ENCODE data around the gene TCFL5.

DNA sequence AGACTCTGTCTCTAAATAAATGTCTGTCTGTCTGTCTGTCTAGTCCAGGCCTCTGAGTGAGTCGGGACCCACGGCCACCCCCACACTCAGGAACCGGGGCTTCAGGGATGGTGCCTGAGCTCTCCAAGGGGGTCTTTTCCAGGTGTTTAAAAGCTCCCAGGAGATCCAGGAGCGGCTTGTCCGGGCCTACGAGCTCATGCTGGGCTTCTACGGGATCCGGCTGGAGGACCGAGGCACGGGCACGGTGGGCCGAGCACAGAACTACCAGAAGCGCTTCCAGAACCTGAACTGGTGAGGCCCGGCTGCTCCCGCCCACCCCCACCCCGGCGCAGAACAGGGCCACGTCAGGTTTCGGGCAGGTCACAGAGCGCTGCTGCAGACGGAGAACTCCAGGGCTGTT, 50.3 kb downstream of the TCFL5 start:
- TF ChIP-seq EZH2 (IDR thresholded peaks at IDR 0.05; ENCODE audit: insufficient read depth, poor library complexity, severe bottlenecking) (no peak), EZH2phosphoT487 (IDR thresholded peaks at IDR 0.05; ENCODE audit: insufficient read depth, low read depth) (no peak)

Measured in GM23248 (cell line).